ENCODE results near the gene FAM120B. TPM values are rescaled to one million over a fixed set of nuclear protein-coding genes. Genes with fewer than 3 reads are reported as not detected.
A peak's percentile ranks its signal among the peaks of the same experiment; 100 is the strongest.

The FAM120B gene
- total RNA-seq, 2 donors from 2014 or later, result 14.1 to 25.9 TPM

DNA sequence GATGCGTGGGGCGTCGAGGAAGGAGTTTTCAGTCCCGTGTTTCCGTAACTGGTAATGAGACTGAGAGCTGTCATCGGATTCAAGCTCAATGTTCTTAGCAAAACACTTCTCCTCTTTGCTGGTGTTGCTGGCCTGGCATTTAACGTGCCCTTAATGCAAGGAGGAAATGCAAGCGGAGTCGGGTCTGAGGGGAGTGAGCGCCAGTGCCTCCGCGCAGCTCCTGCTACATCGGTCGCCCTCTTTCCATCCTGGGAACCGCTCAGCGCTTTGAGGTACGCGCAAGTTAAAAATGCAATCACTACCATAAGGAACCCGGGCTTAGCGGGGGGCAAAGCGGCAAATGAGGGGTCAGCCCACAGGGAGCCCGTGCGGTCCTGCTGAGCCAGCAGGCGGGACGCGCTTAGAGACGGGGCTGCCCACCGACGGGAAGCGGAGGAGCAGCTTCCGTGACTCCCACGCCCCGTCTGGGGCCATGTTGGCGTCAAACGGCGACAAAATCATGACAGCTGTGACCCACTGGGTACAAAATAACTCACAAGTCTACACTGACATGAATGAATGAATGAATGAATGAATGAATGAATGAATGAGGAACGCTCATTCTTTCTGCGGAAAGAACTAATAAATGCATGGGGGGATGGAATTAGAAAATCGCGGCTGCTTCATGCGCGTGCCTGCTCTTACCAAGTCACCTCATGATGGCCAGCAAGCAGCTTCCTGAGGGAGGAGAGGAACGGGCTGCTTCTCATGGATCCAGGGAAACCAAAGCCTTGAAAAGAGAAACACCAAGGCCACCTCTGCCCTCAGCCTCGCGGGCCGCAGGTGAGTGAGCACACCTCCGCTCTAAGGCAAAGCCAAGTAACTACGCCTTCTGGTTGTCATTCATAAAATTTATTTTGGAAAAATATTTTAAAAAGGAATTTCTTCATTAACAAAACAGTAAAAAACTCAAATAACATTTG is 24.9 kb upstream of the FAM120B start:
- no peaks in the 10 kb centered on the region for H3K36me3 Mint-ChIP-seq
- ATAC-seq (no peak), DNase-seq (ENCODE audit: low spot score in 2 of 2) (no peak)
- H3K9me3 Mint-ChIP-seq, result no peaks in the 10 kb centered on the region
- no peak overlapping the region for H3K27ac Mint-ChIP-seq

DNA sequence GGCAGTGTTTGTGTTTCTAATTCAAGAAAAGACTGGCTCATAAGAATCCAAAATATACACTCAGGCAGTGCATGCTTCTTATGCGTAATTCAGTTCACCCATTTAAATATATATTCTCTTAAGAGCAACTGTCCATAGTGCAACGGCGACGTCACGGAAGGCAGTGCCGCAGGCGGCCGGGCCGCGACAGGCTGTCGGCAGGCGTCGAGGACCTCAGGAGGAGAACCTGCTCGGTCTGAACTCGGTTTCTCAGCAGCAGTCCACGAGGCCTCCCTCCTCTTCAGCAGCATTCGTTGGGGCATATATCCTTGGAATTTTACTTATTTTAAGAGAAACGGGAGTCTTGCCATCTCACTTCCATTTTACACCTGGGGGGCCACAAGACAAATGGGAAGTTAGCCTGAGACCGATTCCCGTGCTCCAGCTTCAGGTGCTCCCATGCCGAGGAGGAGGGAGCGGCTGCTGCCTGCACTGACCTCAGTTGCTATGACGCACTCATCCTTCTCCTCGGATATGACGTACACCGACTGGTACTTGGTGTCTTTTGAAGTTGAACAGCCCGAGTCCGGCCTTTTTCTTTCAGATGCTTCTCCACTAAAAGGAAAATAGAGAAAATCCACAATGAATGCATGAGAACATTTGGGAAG is 23.9 kb upstream of the FAM120B start:
- no peaks in the 10 kb centered on the region for H3K9me3 Mint-ChIP-seq
- DNase-seq (ENCODE audit: low spot score in 2 of 2), result no peak
- no peak overlapping the region for H3K27ac Mint-ChIP-seq
- no peak for ATAC-seq
- no peaks in the 10 kb centered on the region for H3K36me3 Mint-ChIP-seq

DNA sequence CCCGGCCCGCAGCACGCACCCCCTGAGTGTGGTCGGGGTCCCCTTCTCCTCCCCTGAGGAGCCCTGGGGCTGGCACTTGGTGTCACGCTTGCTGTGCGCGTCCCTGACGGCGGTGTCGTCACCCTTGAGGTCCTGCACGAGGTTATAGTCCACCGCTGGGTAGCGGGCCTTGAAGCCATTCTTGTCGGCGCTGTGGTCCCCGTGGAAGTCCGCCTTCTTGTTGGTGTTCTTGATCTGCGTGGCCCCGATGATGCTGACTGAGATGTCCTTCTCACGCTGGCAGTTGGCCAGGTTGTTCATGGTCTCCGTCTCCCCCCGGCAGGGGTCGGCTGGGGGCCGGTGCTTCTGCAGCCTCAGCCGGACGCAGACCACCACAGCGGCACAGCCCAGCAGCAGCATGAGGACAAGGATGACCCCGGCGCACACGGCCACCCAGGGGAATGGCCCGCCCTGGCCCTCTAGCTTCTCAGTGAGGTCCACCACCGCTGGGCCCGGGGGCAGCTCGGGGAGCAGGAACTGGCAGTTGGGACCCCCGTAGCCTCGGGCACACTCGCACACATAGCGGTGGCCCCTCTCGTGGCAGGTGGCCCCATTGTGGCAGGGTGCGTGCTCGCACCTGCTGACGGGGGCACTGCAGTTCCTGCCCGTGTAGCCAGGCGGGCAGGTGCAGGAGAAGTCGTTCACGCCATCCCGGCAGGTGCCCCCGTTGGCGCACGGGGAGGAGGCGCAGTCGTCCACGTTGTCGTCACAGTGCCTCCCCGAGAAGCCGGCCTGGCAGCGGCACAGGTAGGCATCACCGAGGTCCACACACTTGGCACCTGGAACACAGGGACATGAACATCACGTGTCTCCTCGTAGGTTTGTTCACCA is 23.1 kb upstream of the FAM120B start:
- H3K27ac Mint-ChIP-seq, result no peak overlapping the region
- ATAC-seq, result no peak
- no peaks in the 10 kb centered on the region for H3K36me3 Mint-ChIP-seq
- no peak for DNase-seq (ENCODE audit: low spot score in 2 of 2)
- no peaks in the 10 kb centered on the region for H3K9me3 Mint-ChIP-seq

DNA sequence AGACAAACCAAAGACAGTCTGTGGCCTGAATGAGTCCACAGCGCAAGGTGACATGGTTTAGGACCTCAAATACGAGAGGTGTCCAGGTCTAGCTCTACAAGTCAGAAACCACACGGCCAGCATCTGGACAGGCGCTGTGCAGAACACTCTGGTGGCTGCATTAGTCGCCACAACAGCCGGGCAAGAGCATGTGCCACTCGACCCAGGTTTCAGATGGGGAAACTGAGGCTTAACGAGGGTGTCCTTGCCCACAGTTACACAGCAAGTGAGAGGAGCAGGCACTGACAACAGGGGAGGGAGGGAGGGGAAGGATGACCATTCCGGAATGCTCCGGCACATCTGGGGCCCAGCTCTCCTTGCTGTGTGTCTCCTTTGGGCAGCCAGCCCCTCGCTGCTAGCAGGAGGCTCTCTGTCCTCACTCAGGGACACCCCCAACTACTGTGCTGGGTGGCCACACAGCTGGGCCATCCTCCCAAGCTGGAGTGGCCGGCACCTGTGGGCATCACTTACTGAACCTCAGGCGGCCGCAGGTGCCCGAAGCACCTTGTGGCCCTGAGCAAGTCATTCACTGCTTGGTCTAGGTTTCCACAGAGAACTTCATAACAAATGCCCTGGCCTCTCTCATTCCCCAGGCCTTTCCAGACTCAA is 22.3 kb upstream of the FAM120B start:
- DNase-seq (ENCODE audit: low spot score in 2 of 2), result no peak
- Mint-ChIP-seq H3K36me3 (peaks cover 0 to 6% of the 10 kb centered on the region in 2 donors), H3K27ac (no peak overlapping the region), H3K9me3 (no peaks in the 10 kb centered on the region)
- ATAC-seq, result no peak

DNA sequence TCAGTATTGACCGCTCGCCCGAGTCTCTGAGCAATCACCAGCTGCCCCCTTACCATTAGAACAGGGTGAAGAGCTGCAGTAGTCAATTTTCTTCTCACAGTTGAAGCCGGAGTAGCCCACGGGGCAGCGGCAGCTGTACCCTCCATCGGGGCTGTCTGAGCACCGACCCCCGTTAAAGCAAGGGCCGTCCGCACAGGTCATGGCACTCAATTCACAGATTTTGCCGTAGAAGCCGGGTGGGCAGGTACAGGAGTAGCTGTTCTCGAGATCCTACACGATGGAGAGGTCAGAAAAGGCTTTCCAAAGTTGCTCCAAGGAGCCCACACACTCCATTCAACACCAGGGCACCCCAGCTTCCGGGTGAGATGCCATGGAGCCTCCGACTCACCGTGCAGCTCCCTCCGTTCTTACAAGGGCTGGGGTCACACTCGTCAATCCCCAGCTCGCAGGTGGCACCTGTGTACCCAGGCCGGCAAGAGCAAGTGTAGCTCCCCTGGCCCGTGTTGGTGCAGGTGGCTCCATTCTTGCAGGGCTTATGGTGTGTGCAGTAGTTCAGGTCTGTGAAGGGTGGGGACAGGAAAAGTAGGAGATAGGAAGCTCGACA is 21.6 kb upstream of the FAM120B start:
- H3K9me3 Mint-ChIP-seq, result no peaks in the 10 kb centered on the region

DNA sequence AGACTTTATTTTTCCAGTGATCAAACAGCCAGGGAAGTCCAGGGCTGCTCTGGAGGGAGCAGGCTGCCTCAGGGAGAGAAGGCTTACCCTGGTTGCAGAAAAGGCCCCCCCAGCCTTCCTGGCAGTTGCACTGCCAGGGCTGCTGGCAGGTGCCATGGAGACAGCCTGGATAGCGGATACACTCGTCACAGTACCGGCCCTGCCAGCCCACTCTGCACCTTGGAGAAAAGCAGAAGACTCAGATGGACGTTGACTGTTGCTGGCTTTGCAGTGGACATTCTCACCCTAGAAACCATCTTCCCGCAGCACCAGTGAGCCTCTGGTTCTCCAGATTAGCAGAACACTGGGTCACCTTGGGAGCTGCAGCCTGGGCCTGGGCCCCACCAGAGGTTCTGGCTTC is 21.1 kb upstream of the FAM120B start:
- Mint-ChIP-seq H3K36me3 (peaks cover 0 to 6% of the 10 kb centered on the region in 2 donors), H3K9me3 (no peaks in the 10 kb centered on the region), H3K27ac (no peak overlapping the region)
- DNase-seq (ENCODE audit: low spot score in 2 of 2) (no peak), ATAC-seq (no peak)

More for the DNA sequence above, 21.6 kb upstream of the FAM120B start:
- H3K36me3 Mint-ChIP-seq, result peaks cover 0 to 6% of the 10 kb centered on the region in 2 donors
- DNase-seq (ENCODE audit: low spot score in 2 of 2), result no peak
- no peak for ATAC-seq
- no peak overlapping the region for H3K27ac Mint-ChIP-seq

DNA sequence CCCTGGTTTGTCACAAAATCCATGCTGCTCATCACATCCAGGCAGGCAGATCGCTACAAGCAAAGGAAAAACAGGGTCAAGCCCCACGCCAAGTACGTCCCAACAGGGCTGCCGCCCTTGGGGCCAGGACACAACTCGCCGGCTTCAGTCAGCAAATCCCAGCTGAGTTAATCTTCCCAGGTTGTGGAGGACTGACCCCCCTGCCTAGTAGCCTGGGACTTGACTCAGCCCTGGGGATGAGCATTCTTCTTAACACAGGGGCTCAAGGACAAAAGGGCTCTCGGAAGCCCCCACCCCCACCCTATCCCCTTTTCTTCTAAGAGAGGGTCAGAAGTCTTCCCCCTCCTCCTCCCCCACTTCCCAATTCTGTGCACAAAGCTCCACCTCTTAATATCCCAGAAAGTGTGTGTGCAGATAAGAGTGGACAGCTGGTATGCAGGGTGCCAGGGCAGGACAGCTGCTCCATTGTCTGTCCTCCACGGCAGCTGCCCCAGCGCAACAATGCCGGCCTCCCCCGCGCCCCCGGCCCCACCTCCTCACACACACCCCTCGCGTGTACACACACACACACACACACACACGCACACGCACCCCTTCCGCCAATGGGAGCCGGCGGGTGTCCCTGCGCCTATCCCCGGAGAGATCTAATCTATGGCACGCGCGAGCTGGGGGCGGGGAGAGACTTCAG is 20.2 kb upstream of the FAM120B start:
- H3K36me3 Mint-ChIP-seq, result peaks cover 0 to 6% of the 10 kb centered on the region in 2 donors
- H3K9me3 Mint-ChIP-seq, result no peaks in the 10 kb centered on the region
- no peak for DNase-seq (ENCODE audit: low spot score in 2 of 2)
- no peak overlapping the region for H3K27ac Mint-ChIP-seq
- no peak for ATAC-seq

DNA sequence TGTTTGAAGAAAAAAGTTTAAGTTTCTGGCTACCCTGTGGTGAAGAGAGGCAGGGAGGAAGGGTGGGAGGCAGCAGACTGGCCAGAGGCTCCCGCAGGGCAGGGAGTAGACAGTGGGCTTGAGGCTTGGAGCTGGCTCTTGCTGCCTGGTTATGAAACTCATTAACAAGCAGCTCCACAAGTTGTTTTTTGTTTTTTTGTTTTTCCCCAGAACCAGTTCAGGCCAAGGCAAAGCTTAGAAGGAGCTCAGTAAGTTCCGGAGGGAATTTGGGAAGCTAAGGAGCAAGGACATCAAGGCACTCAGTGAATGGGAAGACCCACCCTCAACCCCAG is 19.7 kb upstream of the FAM120B start:
- ATAC-seq (no peak), DNase-seq (ENCODE audit: low spot score in 2 of 2) (no peak)
- Mint-ChIP-seq H3K9me3 (no peaks in the 10 kb centered on the region), H3K27ac (no peak overlapping the region), H3K36me3 (peaks cover 0 to 6% of the 10 kb centered on the region in 2 donors)

DNA sequence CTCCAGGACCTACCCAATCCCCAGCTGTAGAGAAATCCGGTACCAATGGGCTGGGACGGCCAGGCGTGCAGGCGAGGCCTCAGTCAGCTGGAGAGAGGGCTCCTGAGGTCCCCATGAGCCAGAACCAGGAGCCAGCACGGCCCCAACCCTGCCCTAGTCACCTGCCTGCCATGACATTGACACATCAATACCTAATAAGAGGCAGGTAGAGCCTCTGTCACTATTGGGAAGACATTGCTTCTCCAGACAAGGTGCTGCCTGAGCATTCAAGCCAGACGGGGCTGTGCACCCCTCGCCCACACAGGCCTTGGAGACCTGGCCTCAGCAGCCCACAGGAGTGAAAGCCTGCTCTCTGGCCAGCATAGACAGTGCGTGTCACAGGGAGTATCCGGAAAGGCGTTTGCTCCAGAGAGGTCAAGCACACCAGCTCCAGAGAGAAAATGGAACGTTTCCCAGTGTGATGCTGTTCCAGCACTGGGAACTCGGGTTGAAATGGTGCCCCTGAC is 19.1 kb upstream of the FAM120B start:
- no peak for ATAC-seq
- Mint-ChIP-seq H3K27ac (no peak overlapping the region), H3K9me3 (no peaks in the 10 kb centered on the region)

DNA sequence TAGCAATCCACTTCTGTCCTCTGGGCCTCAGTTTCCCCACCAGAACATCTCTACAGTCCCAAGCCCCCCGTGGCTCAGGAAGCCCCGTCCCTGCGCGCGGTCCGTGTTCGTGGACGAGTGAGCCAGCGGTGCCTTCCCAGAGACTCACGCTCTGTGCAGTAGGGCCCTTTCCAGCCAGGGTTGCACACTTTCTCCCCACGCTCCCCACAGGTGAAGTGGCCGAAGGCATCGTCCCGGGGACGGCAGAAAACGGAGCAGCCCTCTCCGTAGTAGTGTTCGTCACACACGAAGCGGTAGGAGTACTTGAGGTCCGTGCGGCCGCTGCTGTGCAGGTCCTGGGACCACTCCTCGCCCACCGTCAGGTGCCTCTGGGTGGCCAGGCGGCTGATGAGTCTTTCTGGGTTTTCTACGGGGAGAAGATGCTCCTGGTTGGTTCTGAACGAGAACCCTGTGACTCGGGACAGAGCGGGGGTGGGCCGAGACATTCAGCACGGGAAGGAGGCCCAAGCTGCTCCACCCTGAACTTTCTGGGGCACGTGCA is 18.4 kb upstream of the FAM120B start:
- DNase-seq (ENCODE audit: low spot score in 2 of 2), result no peak
- ATAC-seq, result no peak
- no peaks in the 10 kb centered on the region for H3K9me3 Mint-ChIP-seq
- peaks cover 0 to 6% of the 10 kb centered on the region in 2 donors for H3K36me3 Mint-ChIP-seq
- H3K27ac Mint-ChIP-seq, result no peak overlapping the region

More for the DNA sequence above, 19.1 kb upstream of the FAM120B start:
- peaks cover 0 to 6% of the 10 kb centered on the region in 2 donors for H3K36me3 Mint-ChIP-seq
- DNase-seq (ENCODE audit: low spot score in 2 of 2), result no peak

DNA sequence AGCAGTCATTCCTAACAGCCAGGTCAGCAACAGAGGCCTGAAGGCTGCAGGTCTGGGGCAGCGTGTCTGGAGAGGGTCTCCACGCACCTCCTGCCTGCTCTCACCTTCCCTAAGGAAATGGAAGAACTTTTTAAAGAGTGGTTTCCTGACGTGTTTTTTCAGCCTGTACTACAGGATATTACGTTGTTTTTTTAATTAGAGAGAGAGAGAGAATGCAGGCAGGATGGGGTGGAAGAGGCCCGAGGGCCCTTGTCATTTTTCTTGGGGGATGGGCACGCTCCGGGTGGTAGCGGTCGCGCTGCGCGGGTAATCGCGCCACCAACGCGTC is 17.7 kb upstream of the FAM120B start:
- ATAC-seq (no peak), DNase-seq (ENCODE audit: low spot score in 2 of 2) (no peak)
- peaks cover 0 to 6% of the 10 kb centered on the region in 2 donors for H3K36me3 Mint-ChIP-seq
- no peak overlapping the region for H3K27ac Mint-ChIP-seq
- H3K9me3 Mint-ChIP-seq, result no peaks in the 10 kb centered on the region

DNA sequence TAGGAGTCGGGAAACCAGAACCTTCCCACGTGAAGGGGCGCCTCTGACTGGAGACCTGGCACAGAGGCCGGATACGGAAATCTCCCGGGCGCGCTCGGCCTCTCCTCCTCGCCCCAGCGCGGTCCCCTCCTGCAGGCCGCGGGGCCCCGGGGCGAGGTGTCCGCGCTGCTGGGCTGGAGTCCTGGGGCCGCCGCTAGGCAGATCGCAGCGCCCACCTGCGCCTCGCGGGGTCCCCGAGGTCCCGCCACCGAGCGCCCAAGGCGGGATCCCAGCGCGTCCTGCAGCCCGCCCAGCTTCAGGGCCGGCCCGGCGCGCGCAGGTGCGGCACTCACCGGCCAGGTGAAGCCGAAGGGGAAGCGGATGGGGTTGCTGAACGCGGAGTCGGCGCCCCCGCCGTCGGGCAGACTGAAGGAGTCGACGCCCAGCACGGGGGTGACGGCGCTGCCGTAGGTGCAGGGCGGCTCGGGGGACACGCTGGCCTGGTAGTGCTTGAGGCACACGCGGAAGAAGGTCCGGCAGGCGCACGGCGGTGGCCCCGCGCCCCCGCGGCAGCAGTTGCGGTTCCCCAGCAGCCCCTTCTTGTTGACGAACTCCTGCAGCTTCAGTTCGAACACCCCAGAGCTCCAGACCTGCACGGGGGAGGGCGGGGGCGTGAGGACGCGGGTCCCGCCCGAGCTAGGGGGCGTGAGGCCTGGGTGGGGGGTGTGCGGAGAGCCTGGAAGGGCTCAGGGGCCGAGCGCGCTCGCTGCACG is 17.2 kb upstream of the FAM120B start:
- ATAC-seq, result peak; percentile 17 to 33

DNA sequence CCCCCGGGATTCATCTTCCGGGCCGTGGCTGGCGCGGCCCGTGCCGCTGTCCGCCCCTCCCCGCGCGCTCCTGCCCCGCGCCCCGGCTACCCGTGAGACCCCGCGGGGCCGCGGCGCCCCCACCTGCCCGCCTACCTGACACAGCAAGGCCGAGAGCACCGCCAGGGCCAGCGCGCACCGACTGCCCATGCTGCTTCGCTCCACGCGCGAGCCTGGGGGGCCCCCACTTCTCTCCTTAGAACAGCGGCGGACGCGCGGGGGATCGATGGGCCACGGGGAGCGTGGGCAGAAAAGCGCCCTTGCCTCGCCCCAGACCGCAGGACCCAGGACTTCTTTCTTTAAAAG is 16.6 kb upstream of the FAM120B start:
- DNase-seq (ENCODE audit: low spot score in 2 of 2), result no peak
- no peaks in the 10 kb centered on the region for H3K9me3 Mint-ChIP-seq
- peak in 1 of 2 donors; percentile 12 for ATAC-seq

More for the DNA sequence above, 17.2 kb upstream of the FAM120B start:
- Mint-ChIP-seq H3K9me3 (no peaks in the 10 kb centered on the region), H3K36me3 (peaks cover 0 to 6% of the 10 kb centered on the region in 2 donors), H3K27ac (no peak overlapping the region)
- DNase-seq (ENCODE audit: low spot score in 2 of 2), result no peak

DNA sequence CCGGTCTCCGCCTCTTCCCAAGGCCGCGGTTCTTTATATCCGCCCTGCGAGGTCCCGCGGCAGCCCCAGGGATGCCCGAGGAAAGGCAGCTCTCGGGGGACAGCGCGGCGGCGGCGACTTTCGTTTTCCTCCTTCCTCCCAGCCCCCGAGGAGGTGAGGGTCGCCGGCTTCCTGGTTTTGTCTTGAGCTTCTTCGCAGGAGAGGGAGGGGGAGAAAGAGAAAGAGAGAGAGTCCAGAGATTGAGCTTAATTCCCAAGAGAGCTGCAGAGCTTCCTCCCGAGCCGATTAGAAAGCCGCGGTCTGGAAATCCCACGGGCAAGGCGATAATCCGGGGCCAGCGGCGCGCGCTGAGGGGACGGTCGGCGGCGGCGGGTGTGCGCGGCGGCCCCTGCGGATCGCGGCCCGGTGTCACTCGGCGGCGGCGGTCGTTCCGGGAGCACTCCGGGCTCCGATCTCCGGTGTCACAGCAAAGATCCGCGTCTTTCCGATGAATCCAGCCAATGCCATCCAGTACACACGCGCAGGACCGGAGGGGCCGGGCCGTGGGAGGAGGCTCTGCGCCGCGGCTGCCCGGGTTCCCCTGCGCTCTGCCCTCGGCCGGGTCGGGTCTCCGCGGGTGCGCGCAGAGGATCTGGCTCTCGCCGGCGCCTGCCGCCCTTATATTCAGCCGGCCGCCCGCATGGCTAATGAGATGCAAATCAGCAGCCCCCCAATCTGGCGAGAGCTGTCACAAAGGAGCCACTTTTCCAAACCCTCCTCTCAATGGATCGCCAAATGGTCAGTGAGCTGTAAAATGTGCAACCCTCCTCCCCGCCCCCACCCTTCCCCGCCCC is 16.0 kb upstream of the FAM120B start, which contains the start of gene DLL1:
Gene DLL1, minus strand, starts transcription at position 783 of the 833 bp plus-strand sequence. CDS start 939 bp downstream, outside the sequence.
- ATAC-seq (peak; percentile 28 to 47), DNase-seq (ENCODE audit: low spot score in 2 of 2) (peak in 1 of 2 donors; percentile 54)
- Mint-ChIP-seq H3K27ac (no peak within 1 kb of the TSS), H3K9me3 (no peaks in the 10 kb centered on the region), H3K36me3 (peaks cover 0 to 6% of the 10 kb centered on the region in 2 donors)

More for the DNA sequence above, 16.6 kb upstream of the FAM120B start:
- peaks cover 0 to 6% of the 10 kb centered on the region in 2 donors for H3K36me3 Mint-ChIP-seq
- no peak overlapping the region for H3K27ac Mint-ChIP-seq

Measured in activated naive CD4-positive, alpha-beta T cell treated with anti-CD3 and anti-CD28 coated beads, Interleukin-2, amount 50 U/mL, for 72 hours (primary cell).